ENCODE measurements around the gene LSM12.

DNA sequence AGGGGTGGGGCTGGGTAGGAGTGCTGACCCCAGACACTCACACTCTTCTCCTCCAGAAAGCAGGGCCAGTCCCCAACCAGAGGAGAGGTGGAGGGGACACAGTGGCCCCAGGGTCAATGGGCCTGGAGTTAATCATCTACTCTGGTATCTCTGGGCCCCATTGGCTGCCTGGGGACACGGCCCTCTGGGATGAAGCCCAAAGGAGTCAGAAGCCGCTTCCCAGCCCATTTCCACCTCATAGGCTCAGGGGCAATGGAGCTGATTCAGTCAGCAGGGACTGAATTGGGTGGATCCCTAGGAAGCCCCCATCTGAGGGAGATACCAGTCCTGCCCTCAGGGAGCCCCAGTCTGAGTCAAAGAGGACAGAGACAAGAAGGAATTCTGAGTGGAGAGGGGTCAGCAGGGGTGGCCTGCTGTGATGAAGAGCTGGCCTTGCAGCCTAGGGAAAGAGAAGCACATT, 65.0 kb downstream of the LSM12 start:
- TF ChIP-seq, protein P1, sequence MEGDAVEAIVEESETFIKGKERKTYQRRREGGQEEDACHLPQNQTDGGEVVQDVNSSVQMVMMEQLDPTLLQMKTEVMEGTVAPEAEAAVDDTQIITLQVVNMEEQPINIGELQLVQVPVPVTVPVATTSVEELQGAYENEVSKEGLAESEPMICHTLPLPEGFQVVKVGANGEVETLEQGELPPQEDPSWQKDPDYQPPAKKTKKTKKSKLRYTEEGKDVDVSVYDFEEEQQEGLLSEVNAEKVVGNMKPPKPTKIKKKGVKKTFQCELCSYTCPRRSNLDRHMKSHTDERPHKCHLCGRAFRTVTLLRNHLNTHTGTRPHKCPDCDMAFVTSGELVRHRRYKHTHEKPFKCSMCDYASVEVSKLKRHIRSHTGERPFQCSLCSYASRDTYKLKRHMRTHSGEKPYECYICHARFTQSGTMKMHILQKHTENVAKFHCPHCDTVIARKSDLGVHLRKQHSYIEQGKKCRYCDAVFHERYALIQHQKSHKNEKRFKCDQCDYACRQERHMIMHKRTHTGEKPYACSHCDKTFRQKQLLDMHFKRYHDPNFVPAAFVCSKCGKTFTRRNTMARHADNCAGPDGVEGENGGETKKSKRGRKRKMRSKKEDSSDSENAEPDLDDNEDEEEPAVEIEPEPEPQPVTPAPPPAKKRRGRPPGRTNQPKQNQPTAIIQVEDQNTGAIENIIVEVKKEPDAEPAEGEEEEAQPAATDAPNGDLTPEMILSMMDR (IDR thresholded peaks at IDR 0.05), result no peak
- no peak for TF ChIP-seq POLR2A (IDR thresholded peaks at IDR 0.05)

Data from thyroid gland (tissue), 4 donors.